CD14-positive monocyte (primary cell): ENCODE data around the gene FBXL2. TPM values are rescaled to one million over a fixed set of nuclear protein-coding genes. Genes with fewer than 3 reads are reported as not detected.
A peak's percentile ranks its signal among the peaks of the same experiment; 100 is the strongest.

Experiments
- DNase-seq, 3 donors: peaks; one replicate each; pipeline ENCODE4 v3.0.0-alpha.2; 2011 to 2022
- H2AFZ ChIP-seq: 2 replicates; pipeline ENCODE4 v1.6.0; 2012; ENCODE audit warnings: mild to moderate bottlenecking, low read depth, low read length, inconsistent platforms; ENCODE audit not compliant: insufficient read depth, poor library complexity, severe bottlenecking
- H3K27ac ChIP-seq, 2 donors: 1 replicate in 1 of 2; 2 replicates in 1 of 2; pipeline ENCODE4 v1.5.1; 2012 to 2013; ENCODE audit warnings: low read length in 2 of 2, control low read depth in 1 of 2, inconsistent platforms in 1 of 2, low read depth in 1 of 2, mild to moderate bottlenecking in 1 of 2
- H3K27me3 ChIP-seq, 2 donors: one replicate each; pipeline versions ENCODE4 v1.6.0 to v1.6.1; 2011 to 2013; ENCODE audit warnings: low read length in 2 of 2; ENCODE audit not compliant: control insufficient read depth in 2 of 2, insufficient read depth in 2 of 2
- H3K36me3 ChIP-seq, 2 donors: replicated peaks in 1 of 2; 1 replicate in 1 of 2; 2 replicates in 1 of 2; pipeline versions ENCODE4 v1.5.1 to v1.6.1; 2012 to 2013; ENCODE audit warnings: low read length in 2 of 2, control low read depth in 1 of 2, inconsistent platforms in 1 of 2, mild to moderate bottlenecking in 1 of 2; ENCODE audit not compliant: insufficient read depth in 2 of 2, control insufficient read depth in 1 of 2
- H3K4me1 ChIP-seq, 2 donors: 1 replicate in 1 of 2; 2 replicates in 1 of 2; pipeline versions ENCODE4 v1.5.1 to v1.6.1; 2012 to 2013; ENCODE audit warnings: low read length in 2 of 2, control low read depth in 1 of 2, inconsistent platforms in 1 of 2, mild to moderate bottlenecking in 1 of 2, moderate library complexity in 1 of 2; ENCODE audit not compliant: insufficient read depth in 2 of 2, control insufficient read depth in 1 of 2
- H3K4me2 ChIP-seq: replicated peaks from 2 replicates; pipeline ENCODE3; 2012; ENCODE audit warnings: low read length, moderate library complexity, mild to moderate bottlenecking; ENCODE audit not compliant: poor library complexity, severe bottlenecking; ENCODE audit errors: extremely low read depth
- H3K4me3 ChIP-seq, 3 experiments: fragments of 200-600 bp in 1 of 3; sonication (generic) in 1 of 3; replicated peaks in 1 of 3; 1 replicate in 2 of 3; 2 replicates in 1 of 3; pipeline ENCODE4 v1.5.1; 2011 to 2013; ENCODE audit warnings: low read length in 3 of 3, mild to moderate bottlenecking in 3 of 3, control low read depth in 2 of 3, low read depth in 2 of 3, inconsistent platforms in 1 of 3, moderate library complexity in 1 of 3
- H3K79me2 ChIP-seq: 2 replicates; pipeline ENCODE4 v1.6.0; 2012; ENCODE audit warnings: mild to moderate bottlenecking, control low read depth, inconsistent platforms, low read length, moderate library complexity; ENCODE audit not compliant: insufficient read depth
- H3K9ac ChIP-seq: 2 replicates; pipeline ENCODE4 v1.6.0; 2017; ENCODE audit warnings: low read length, mild to moderate bottlenecking; ENCODE audit not compliant: insufficient read depth, poor library complexity, severe bottlenecking
- H3K9me3 ChIP-seq, 2 donors: replicated peaks in 1 of 2; 1 replicate in 1 of 2; 2 replicates in 1 of 2; pipeline versions ENCODE4 v1.5.1 to v1.6.1; 2012 to 2013; ENCODE audit warnings: low read length in 2 of 2, control low read depth in 1 of 2; ENCODE audit not compliant: control insufficient read depth in 1 of 2, insufficient read depth in 1 of 2
- H4K20me1 ChIP-seq: 2 replicates; pipeline ENCODE4 v1.6.0; 2012; ENCODE audit warnings: mild to moderate bottlenecking, low read length, control low read depth, moderate library complexity; ENCODE audit not compliant: insufficient read depth
- H3K27ac Mint-ChIP-seq, 7 donors: one replicate each; pipeline ENCODE4 v1.8.0; 2020; ENCODE audit warnings: mild to moderate bottlenecking in 7 of 7, mixed read lengths in 7 of 7, moderate library complexity in 6 of 7, inconsistent platforms in 2 of 7
- H3K27me3 Mint-ChIP-seq, 3 donors: one replicate each; pipeline ENCODE4 v1.8.0; 2021 to 2022; ENCODE audit warnings: low read depth in 3 of 3, mild to moderate bottlenecking in 3 of 3, mixed read lengths in 3 of 3, moderate library complexity in 3 of 3, inconsistent platforms in 1 of 3
- H3K36me3 Mint-ChIP-seq, 2 donors: one replicate each; pipeline ENCODE4 v1.8.0; 2020; ENCODE audit warnings: mixed read lengths in 2 of 2, inconsistent platforms in 1 of 2, mild to moderate bottlenecking in 1 of 2
- H3K4me1 Mint-ChIP-seq: one replicate; pipeline ENCODE4 v1.8.0; 2020; ENCODE audit warnings: mild to moderate bottlenecking, mixed read lengths
- H3K4me3 Mint-ChIP-seq, 2 donors: one replicate each; pipeline ENCODE4 v1.8.0; 2020; ENCODE audit warnings: mild to moderate bottlenecking in 2 of 2, mixed read lengths in 2 of 2, moderate library complexity in 1 of 2
- H3K9me3 Mint-ChIP-seq, 7 donors: one replicate each; pipeline ENCODE4 v1.8.0; 2020 to 2022; ENCODE audit warnings: mixed read lengths in 7 of 7, mild to moderate bottlenecking in 6 of 7, moderate library complexity in 6 of 7, inconsistent platforms in 2 of 7
- WGBS: methylation state at CpG from one replicate; pipeline ENCODE4 v1.1.5; 2013; ENCODE audit warnings: missing lambda C conversion rate; ENCODE audit not compliant: insufficient coverage; 5-methylcytosine and 5-hydroxymethylcytosine counted together
- intact Hi-C, 2 donors: fragments of 100-400 bp; cut with micrococcal nuclease; formaldehyde crosslinking; loops; one replicate each; pipeline versions ENCODE4 v1.15.0 to v1.15.1; 2023
- polyA plus RNA-seq, 3 donors: library from polyadenylated mRNA; depleted of rRNA in 1 of 3; unstranded in 2 of 3; stranded (reverse) in 1 of 3; fragments of 300-500 nt in 2 of 3; fragments of >200 nt in 1 of 3; fragmentation: Illumina TruSeq in 2 of 3; gene quantifications; 1 replicate in 2 of 3; 2 replicates in 1 of 3; pipeline ENCODE4 v1.2.3, GENCODE V29; 2012 to 2021
- TF ChIP-seq, protein P1 (sequence below): fragments of 200-600 bp; IDR thresholded peaks from one replicate; pipeline ENCODE4 v1.8.0; 2022; ENCODE audit warnings: antibody characterized with exemption, mild to moderate bottlenecking

FBXL2 gene
- polyA plus RNA-seq, 3 donors: not detected

DNA sequence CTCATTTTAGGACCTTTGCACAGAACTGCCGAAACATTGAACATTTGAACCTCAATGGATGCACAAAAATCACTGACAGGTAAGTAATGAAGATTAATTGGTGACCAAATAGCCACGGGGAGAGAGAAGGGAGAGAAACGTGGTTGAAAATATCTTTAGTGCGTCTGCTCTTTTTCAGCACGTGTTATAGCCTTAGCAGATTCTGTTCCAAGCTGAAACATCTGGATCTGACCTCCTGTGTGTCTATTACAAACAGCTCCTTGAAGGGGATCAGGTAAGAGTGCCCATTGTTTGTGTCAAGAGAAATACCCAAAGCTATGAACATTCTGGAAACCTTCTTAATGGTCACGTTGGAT is 95.8 kb downstream of the FBXL2 start:
- H3K4me2 ChIP-seq: peak overlapping the region; percentile 42
- H3K36me3 ChIP-seq: no peaks in the 10 kb centered on the region
- no peaks in the 10 kb centered on the region for H3K79me2 ChIP-seq
- Mint-ChIP-seq H3K9me3 (peaks cover 0 to 5% (median 0%) of the 10 kb centered on the region in 7 donors), H3K36me3 (no peaks in the 10 kb centered on the region), H3K27me3 (peaks cover 0 to 4% (median 2%) of the 10 kb centered on the region in 3 donors), H3K4me3 (no peak overlapping the region), H3K4me1 (peaks cover 5% of the 10 kb centered on the region), H3K27ac (no peak overlapping the region)
- 38% methylated on average over 4 of the region's 6 CpGs for WGBS
- no peaks in the 10 kb centered on the region for H3K27me3 ChIP-seq
- TF ChIP-seq, protein P1, sequence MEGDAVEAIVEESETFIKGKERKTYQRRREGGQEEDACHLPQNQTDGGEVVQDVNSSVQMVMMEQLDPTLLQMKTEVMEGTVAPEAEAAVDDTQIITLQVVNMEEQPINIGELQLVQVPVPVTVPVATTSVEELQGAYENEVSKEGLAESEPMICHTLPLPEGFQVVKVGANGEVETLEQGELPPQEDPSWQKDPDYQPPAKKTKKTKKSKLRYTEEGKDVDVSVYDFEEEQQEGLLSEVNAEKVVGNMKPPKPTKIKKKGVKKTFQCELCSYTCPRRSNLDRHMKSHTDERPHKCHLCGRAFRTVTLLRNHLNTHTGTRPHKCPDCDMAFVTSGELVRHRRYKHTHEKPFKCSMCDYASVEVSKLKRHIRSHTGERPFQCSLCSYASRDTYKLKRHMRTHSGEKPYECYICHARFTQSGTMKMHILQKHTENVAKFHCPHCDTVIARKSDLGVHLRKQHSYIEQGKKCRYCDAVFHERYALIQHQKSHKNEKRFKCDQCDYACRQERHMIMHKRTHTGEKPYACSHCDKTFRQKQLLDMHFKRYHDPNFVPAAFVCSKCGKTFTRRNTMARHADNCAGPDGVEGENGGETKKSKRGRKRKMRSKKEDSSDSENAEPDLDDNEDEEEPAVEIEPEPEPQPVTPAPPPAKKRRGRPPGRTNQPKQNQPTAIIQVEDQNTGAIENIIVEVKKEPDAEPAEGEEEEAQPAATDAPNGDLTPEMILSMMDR: peak; percentile 61
- no peak for DNase-seq
- peak overlapping the region; percentile 31 for H2AFZ ChIP-seq
- H3K4me1 ChIP-seq: no peaks in the 10 kb centered on the region
- intact Hi-C loops: loop anchor here (2.0 to 5.0 kb wide), 2 partner anchors 241 to 426 kb away; no protein-coding TSS in a partner anchor
- H3K9me3 ChIP-seq: no peaks in the 10 kb centered on the region
- H3K27ac ChIP-seq: no peak overlapping the region
- no peak overlapping the region for H3K9ac ChIP-seq
- no peaks in the 10 kb centered on the region for H4K20me1 ChIP-seq
- no peak overlapping the region for H3K4me3 ChIP-seq

DNA sequence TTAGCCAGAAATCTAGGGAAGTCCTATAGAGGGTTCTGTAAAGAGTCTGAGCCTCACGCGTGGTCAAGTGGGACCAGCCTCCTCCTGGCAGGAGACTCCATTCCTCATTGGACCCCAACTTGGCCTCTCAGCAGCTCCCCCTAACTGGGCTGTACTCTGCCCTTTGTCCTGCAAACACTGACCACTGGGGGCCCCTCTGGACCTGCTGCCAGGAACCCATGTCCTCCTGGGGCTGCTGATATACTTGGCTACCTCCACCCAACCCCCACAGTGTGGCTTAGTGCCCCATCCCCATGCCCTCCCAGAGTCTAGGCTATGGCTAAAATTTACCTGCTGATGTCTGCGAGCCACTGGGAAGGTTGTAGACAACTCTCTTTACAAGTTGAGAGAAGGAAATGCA is 100.2 kb downstream of the FBXL2 start:
- DNase-seq: no peak
- intact Hi-C loops: no loop called here

More for the DNA sequence above, 100.2 kb downstream of the FBXL2 start:
- Histone ChIP-seq H3K36me3 (no peaks in the 10 kb centered on the region), H3K4me2 (no peak overlapping the region), H3K79me2 (no peaks in the 10 kb centered on the region), H3K4me3 (no peak overlapping the region), H3K9ac (no peak overlapping the region), H3K4me1 (no peaks in the 10 kb centered on the region), H4K20me1 (no peaks in the 10 kb centered on the region), H2AFZ (no peak overlapping the region), H3K27ac (no peak overlapping the region), H3K27me3 (no peaks in the 10 kb centered on the region), H3K9me3 (no peaks in the 10 kb centered on the region)
- H3K4me1 Mint-ChIP-seq: peaks cover 5% of the 10 kb centered on the region
- no peak overlapping the region for H3K4me3 Mint-ChIP-seq
- H3K27ac Mint-ChIP-seq: no peak overlapping the region
- H3K27me3 Mint-ChIP-seq: peaks cover 0 to 2% (median 0%) of the 10 kb centered on the region in 3 donors
- no CpG with 5 or more reads among the region's 3 CpGs for whole genome bisulfite sequencing
- TF ChIP-seq, protein P1: no peak
- H3K9me3 Mint-ChIP-seq: no peaks in the 10 kb centered on the region
- peaks cover 0 to 3% of the 10 kb centered on the region in 2 donors for H3K36me3 Mint-ChIP-seq
